ENCODE measurements around the gene FGF2. TPM values are rescaled to one million over a fixed set of nuclear protein-coding genes. Genes with fewer than 3 reads are reported as not detected.
A peak's percentile ranks its signal among the peaks of the same experiment; 100 is the strongest.

The FGF2 gene
- total RNA-seq, 2 experiments from 2014 or later = not detected

DNA sequence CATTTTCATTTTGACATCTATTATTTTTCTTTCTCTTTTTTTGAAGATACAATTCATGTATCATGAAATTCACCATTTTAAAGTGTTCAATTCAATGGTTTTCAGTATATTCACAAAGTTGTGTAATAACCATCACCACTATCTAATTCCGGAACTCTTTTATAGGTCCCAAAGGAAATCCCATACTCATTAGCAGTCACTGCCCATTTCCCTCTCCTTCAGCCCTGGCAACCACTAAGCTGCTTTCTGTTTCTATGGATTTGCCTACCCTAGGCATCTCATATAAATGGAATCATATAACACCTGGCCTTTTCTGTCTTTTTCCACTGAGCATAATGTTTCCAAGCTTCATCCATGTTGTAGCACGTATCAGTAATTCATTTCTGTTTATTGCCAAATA is 3.2 kb upstream of the FGF2 start:
- Histone ChIP-seq H3K27ac (ENCODE audit: low read depth in 1 of 2, low read length in 2 of 2) (no peak overlapping the region), H3K4me3 (ENCODE audit: low read length) (no peak overlapping the region), H3K9me3 (ENCODE audit: control insufficient read depth in 1 of 2, insufficient read depth in 1 of 2, low read length in 2 of 2) (no peaks in the 10 kb centered on the region), H3K4me1 (ENCODE audit: insufficient read depth, low read length) (peaks cover 11% of the 10 kb centered on the region), H3K27me3 (ENCODE audit: control insufficient read depth in 1 of 2, insufficient read depth in 2 of 2, low read length in 2 of 2) (peaks cover 13 to 38% of the 10 kb centered on the region in 2 experiments), H3K36me3 (ENCODE audit: insufficient read depth, low read length) (no peaks in the 10 kb centered on the region)
- no peaks in the 10 kb centered on the region for H3K36me3 Mint-ChIP-seq (ENCODE audit: low read depth)
- no peak overlapping the region for H3K4me3 Mint-ChIP-seq
- ATAC-seq (ENCODE audit: poor library complexity) = no peak
- no peak for DNase-seq
- H3K4me1 Mint-ChIP-seq (ENCODE audit: low read depth) = peaks cover 9% of the 10 kb centered on the region
- intact Hi-C loops (cut with DNase I, micrococcal nuclease) = no loop called here
- ChIA-PET POLR2A (no interaction called here), CTCF (no interaction called here)
- H3K9me3 Mint-ChIP-seq = no peaks in the 10 kb centered on the region
- H3K27me3 Mint-ChIP-seq = peaks cover 69% of the 10 kb centered on the region
- H3K27ac Mint-ChIP-seq = no peak overlapping the region
- no peak for TF ChIP-seq CTCF (IDR thresholded peaks at IDR 0.05)

DNA sequence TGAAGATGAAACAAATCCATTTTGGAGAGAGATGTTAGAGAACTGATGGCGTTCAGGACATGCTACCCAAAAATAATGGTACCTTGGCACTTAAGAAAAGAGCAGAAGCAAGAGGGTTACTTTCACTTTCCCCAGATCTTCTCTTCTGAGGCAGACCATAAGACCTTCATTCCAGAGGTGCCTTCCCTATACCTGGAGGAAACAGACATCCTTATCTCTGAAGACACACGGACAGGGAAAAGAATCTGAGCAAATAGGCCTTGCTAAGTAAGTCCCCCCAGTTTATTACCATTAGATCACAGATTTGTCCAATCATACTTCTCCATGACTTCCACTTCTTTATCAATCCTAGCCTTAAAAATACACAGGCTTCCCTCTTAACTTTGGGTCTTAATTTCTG is 2.0 kb upstream of the FGF2 start:
- ATAC-seq (ENCODE audit: poor library complexity) = no peak
- H3K4me3 Mint-ChIP-seq = peak overlapping the region; percentile 46
- peaks cover 23 to 49% of the 10 kb centered on the region in 2 experiments for H3K27me3 ChIP-seq (ENCODE audit: control insufficient read depth in 1 of 2, insufficient read depth in 2 of 2, low read length in 2 of 2)

GRCh38 chr4:122826079-122826527 is 528 bp upstream of the FGF2 start:
- Histone ChIP-seq H3K27ac (ENCODE audit: low read depth in 1 of 2, low read length in 2 of 2) (no peak overlapping the region), H3K4me1 (ENCODE audit: insufficient read depth, low read length) (peaks cover 11% of the 10 kb centered on the region), H3K4me3 (ENCODE audit: low read length) (no peak overlapping the region), H3K9me3 (ENCODE audit: control insufficient read depth in 1 of 2, insufficient read depth in 1 of 2, low read length in 2 of 2) (no peaks in the 10 kb centered on the region), H3K36me3 (ENCODE audit: insufficient read depth, low read length) (no peaks in the 10 kb centered on the region), H3K27me3 (ENCODE audit: control insufficient read depth in 1 of 2, insufficient read depth in 2 of 2, low read length in 2 of 2) (peaks cover 23 to 63% of the 10 kb centered on the region in 2 experiments)
- Mint-ChIP-seq H3K27ac (no peak overlapping the region), H3K27me3 (peaks cover 84% of the 10 kb centered on the region), H3K36me3 (ENCODE audit: low read depth) (no peaks in the 10 kb centered on the region), H3K4me3 (peak overlapping the region; percentile 82), H3K9me3 (no peaks in the 10 kb centered on the region), H3K4me1 (ENCODE audit: low read depth) (peaks cover 12% of the 10 kb centered on the region)
- ATAC-seq (ENCODE audit: poor library complexity) = no peak
- CTCF ChIA-PET = interaction anchor here (0.6 kb wide), 1 partner anchor 408 kb away, joined by 4 read pairs; no protein-coding TSS in a partner anchor
- no peak for DNase-seq
- TF ChIP-seq CTCF (IDR thresholded peaks at IDR 0.05) = no peak
- POLR2A ChIA-PET = no interaction called here
- intact Hi-C loops (cut with DNase I, micrococcal nuclease) = no loop called here

More for the DNA sequence above, 2.0 kb upstream of the FGF2 start:
- Mint-ChIP-seq H3K36me3 (ENCODE audit: low read depth) (no peaks in the 10 kb centered on the region), H3K27ac (no peak overlapping the region), H3K27me3 (peaks cover 81% of the 10 kb centered on the region), H3K4me1 (ENCODE audit: low read depth) (peaks cover 12% of the 10 kb centered on the region), H3K9me3 (no peaks in the 10 kb centered on the region)
- Histone ChIP-seq H3K9me3 (ENCODE audit: control insufficient read depth in 1 of 2, insufficient read depth in 1 of 2, low read length in 2 of 2) (no peaks in the 10 kb centered on the region), H3K4me3 (ENCODE audit: low read length) (no peak overlapping the region), H3K4me1 (ENCODE audit: insufficient read depth, low read length) (peaks cover 11% of the 10 kb centered on the region), H3K27ac (ENCODE audit: low read depth in 1 of 2, low read length in 2 of 2) (no peak overlapping the region), H3K36me3 (ENCODE audit: insufficient read depth, low read length) (no peaks in the 10 kb centered on the region)
- no peak for TF ChIP-seq CTCF (IDR thresholded peaks at IDR 0.05)
- intact Hi-C loops (cut with DNase I, micrococcal nuclease) = no loop called here
- no peak for DNase-seq
- CTCF ChIA-PET = no interaction called here
- POLR2A ChIA-PET = no interaction called here

All from CD4-positive, alpha-beta T cell (primary cell).